Vagina (tissue), 2 donors: ENCODE measurements around the gene PPIL4.

Source experiments
- POLR2A ChIP-seq, 2 donors: fragments of 450-650 bp; IDR thresholded peaks; one replicate each; pipeline ENCODE4 v1.6.1; 2017; ENCODE audit warnings: antibody characterized with exemption in 2 of 2, mild to moderate bottlenecking in 2 of 2, moderate library complexity in 2 of 2
- TF ChIP-seq, protein P1 (sequence below), 3 experiments: fragments of 450-650 bp in 2 of 3; fragments of 200-600 bp in 1 of 3; sonication (generic) in 1 of 3; IDR thresholded peaks; one replicate each; pipeline ENCODE4 v1.5.1; 2017 to 2019; ENCODE audit warnings: antibody characterized with exemption in 3 of 3, mild to moderate bottlenecking in 2 of 3, moderate library complexity in 2 of 3

DNA sequence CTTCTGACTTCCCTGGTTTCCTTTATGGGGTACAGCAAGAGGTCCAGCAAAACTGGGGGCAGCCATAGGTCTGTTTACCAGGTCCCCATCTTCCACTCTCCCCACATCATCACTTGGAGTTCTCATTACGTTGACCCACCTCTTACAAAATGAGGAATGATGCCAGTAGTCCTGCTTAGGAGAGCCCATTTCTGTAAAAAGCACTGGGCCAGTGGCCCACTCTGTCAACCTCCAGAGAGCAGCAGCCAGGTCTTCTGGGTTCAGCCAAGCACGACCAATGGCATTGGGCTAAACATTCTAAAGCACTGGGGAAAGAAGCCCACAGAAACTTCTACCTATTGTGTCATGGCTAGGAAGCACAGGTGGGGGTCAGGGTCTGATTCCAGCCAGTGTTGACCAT is 74.9 kb downstream of the PPIL4 start:
- no peak for TF ChIP-seq POLR2A (IDR thresholded peaks at IDR 0.05)
- TF ChIP-seq, protein P1, sequence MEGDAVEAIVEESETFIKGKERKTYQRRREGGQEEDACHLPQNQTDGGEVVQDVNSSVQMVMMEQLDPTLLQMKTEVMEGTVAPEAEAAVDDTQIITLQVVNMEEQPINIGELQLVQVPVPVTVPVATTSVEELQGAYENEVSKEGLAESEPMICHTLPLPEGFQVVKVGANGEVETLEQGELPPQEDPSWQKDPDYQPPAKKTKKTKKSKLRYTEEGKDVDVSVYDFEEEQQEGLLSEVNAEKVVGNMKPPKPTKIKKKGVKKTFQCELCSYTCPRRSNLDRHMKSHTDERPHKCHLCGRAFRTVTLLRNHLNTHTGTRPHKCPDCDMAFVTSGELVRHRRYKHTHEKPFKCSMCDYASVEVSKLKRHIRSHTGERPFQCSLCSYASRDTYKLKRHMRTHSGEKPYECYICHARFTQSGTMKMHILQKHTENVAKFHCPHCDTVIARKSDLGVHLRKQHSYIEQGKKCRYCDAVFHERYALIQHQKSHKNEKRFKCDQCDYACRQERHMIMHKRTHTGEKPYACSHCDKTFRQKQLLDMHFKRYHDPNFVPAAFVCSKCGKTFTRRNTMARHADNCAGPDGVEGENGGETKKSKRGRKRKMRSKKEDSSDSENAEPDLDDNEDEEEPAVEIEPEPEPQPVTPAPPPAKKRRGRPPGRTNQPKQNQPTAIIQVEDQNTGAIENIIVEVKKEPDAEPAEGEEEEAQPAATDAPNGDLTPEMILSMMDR (IDR thresholded peaks at IDR 0.05), result no peak
